NCI-H1092 (cell line): ENCODE data around the gene PSG6.
"Not testable (repeated sequence)": the region's sequence is repeated elsewhere in the genome, so short reads cannot be mapped to it uniquely, and the experiment has no call there.

Experiments used
- DNase-seq: peaks from one replicate; lab custom pipeline; 2025; lab: John Stamatoyannopoulos, UW

Gene PSG6

GRCh38 chr19:42911731-42912130 lies 6.0 kb downstream of the PSG6 start:
- not testable (repeated sequence) for DNase-seq

- DNase-seq: not testable (repeated sequence)
Observed at GRCh38 chr19:42906162-42906561, 11.5 kb downstream of the PSG6 start.

- DNase-seq: not testable (repeated sequence)
Observed at GRCh38 chr19:42900561-42900960, 17.1 kb downstream of the PSG6 start.

GRCh38 chr19:42899674-42900073 lies 18.0 kb downstream of the PSG6 start:
- not testable (repeated sequence) for DNase-seq

GRCh38 chr19:42899110-42899509 lies 18.6 kb downstream of the PSG6 start:
- not testable (repeated sequence) for DNase-seq

GRCh38 chr19:42898656-42899055 lies 19.0 kb downstream of the PSG6 start:
- not testable (repeated sequence) for DNase-seq

GRCh38 chr19:42897729-42898128 lies 20.0 kb downstream of the PSG6 start:
- not testable (repeated sequence) for DNase-seq

GRCh38 chr19:42890446-42890845 lies 27.2 kb downstream of the PSG6 start:
- DNase-seq: not testable (repeated sequence)

GRCh38 chr19:42887876-42888445 lies 29.7 kb downstream of the PSG6 start:
- DNase-seq: not testable (repeated sequence)

GRCh38 chr19:42882730-42883129 lies 35.0 kb downstream of the PSG6 start:
- DNase-seq: not testable (repeated sequence)

- not testable (repeated sequence) for DNase-seq
Observed at GRCh38 chr19:42882010-42882409, 35.7 kb downstream of the PSG6 start.

- not testable (repeated sequence) for DNase-seq
Observed at GRCh38 chr19:42881279-42881678, 36.4 kb downstream of the PSG6 start.

GRCh38 chr19:42880621-42881020 lies 37.1 kb downstream of the PSG6 start:
- not testable (repeated sequence) for DNase-seq

- DNase-seq: no peak
Observed at GRCh38 chr19:42879613-42880012, 38.1 kb downstream of the PSG6 start, which contains the start of gene PSG1. PSG1 (minus strand) TSS chr19:42879713; CDS start chr19:42879581, 132 bp downstream.

GRCh38 chr19:42876596-42876995 lies 41.1 kb downstream of the PSG6 start:
- DNase-seq: not testable (repeated sequence)

- DNase-seq: not testable (repeated sequence)
Observed at GRCh38 chr19:42875881-42876280, 41.8 kb downstream of the PSG6 start.

GRCh38 chr19:42874901-42875813 lies 42.5 kb downstream of the PSG6 start:
- DNase-seq: not testable (repeated sequence)

GRCh38 chr19:42874136-42874535 lies 43.6 kb downstream of the PSG6 start:
- DNase-seq: not testable (repeated sequence)

- no peak for DNase-seq
Observed at GRCh38 chr19:42872608-42873007, 45.1 kb downstream of the PSG6 start.

- no peak for DNase-seq
Observed at GRCh38 chr19:42857544-42857867, 60.2 kb downstream of the PSG6 start.

- not testable (repeated sequence) for DNase-seq
Observed at GRCh38 chr19:42856866-42857543, 60.7 kb downstream of the PSG6 start.

- not testable (repeated sequence) for DNase-seq
Observed at GRCh38 chr19:42854745-42855144, 62.9 kb downstream of the PSG6 start.

- DNase-seq: not testable (repeated sequence)
Observed at GRCh38 chr19:42853231-42853630, 64.5 kb downstream of the PSG6 start.
